Limb (tissue), 2 donors: Measurements from ENCODE around the gene TMEM114.
"Not testable (repeated sequence)": the region's sequence is repeated elsewhere in the genome, so short reads cannot be mapped to it uniquely, and the experiment has no call there.

Source experiments
- DNase-seq, 2 donors: peaks; one replicate each; pipeline ENCODE4 v3.0.0-alpha.2; 2016; ENCODE audit errors: extremely low spot score in 2 of 2

The TMEM114 gene

DNA sequence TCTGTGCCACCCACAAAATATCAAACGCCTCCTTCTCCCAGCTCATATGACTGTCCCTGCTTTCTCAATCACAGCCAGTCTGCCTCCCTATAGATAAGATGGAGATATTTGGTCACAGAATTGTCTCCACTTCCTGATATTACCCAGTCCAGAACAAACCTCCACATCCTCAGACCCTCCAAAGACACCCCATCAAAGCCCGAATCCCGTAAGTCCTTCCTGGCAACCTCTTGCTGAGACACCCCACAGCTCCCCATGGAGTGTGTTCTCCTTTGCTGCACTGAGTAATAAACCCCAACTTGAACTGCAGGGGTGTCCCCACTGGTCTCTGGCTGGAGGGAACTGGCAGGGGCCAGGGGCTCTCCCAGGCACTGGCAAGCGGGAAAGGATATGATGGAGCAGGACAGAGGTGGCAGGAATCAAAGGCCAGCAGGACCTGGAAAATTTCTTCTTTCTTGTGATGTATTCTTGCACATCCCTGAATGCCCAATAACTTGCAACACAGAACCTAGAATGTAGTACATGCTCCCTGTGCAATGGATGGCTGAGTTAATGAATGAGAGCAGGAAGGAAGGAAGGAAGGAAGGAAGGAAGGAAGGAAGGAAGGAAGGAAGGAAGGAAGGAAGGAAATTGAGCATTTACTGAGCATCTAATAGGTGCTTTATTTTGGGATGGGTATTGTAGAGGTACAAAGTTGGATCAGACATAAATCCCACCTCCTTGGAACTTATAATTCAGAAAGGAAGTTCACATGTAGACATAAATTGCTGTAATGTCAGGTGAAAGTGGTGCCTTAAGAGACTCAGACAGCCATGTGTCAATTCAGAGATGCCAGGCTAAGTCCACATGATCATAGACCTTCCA, 13.9 kb downstream of the TMEM114 start:
- no peak for DNase-seq

DNA sequence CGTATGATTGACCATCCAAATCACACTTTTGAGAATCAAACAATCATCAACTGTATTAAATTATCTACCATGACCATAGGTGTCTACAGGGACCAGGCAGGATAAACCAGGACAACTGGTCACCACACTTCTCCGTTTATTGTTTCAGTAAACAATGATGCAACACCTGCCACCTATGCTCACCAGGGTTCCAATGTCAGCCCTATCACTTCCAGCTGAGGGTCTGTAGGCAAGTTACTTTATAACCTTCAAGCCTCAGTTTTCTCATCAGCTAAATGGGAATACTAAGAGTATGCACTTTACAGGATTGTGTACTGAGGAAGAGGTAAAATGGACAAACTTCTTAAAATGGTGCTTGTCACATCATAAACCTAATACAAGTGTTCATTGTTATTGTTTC, 14.9 kb downstream of the TMEM114 start:
- no peak for DNase-seq

DNA sequence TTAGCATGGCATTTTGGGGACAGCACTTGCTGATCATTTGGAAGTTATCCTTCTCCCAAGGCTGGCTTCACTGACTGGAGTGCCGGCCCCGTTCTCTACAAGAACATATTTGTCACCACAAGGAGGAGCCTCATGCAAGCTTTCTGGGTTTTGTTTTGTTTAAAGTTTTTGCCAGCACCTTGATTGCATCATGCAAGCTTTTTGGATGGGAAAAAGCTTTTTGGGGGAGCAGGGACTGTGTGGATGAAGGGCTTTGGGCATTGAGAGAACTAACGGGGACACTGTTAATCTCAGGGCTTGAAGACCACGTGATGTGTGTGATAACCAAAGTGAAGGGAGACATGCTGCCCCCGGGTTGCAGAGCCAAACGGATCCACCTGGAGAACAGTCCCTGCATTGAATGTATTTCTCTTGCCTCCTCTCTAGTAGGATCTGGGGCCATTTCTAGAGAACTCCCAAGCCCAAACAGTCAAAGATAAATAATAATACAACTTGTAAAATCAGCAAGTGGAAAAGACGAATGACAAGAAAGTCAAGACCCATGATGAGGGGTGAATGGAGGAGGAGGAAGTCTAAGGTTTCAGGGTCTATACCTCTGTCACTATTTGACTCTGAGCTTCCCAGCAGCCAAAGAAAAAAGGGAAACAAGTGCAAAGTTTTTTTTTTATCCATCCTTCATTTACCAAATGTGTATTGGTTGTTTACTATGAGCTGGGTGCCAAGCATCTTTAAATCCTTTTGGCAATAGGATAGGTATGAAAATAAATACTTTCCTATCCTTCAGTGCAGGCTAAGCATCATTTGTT, 17.2 kb downstream of the TMEM114 start:
- peak in 1 of 2 donors; percentile 19 for DNase-seq

DNA sequence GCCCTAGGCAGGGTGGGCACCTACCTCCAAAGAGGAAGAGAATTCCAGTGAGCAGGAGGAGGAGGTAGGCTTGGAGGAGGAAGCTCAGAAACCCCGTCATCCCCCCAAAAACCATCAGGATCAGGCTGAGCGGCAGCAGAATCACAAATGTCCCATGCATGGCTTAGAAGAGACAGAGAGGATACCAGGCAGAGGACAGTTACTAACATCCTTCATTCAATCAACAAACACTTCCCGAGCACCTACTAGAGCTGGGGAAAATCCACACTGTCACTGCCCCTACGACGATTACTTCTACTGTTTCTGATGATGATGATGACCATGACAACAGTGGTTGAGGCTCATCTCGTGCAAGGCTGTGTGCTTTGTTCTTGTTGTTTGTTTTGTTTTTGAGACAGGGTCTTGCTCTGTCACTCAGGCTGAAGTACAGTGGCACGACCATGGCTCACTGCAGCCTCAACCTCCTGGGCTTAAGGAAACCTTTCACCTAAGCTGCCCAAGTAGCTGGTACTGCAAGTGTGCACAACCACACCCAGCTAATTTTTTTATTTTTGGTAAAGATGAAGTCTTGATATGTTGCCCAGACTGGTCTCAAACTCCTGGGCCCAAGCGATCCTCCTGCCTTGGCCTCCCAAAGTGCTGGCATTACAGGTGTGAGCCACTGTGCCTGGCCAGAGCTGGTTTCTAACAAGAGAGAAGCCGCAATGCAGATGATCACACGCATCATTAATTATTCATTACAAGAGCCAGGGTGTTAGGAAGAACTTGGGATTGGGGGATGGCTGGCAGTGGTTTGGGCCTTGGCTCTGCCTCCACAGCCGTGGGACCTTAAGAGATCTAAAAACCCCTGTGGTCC, 18.0 kb downstream of the TMEM114 start:
- no peak for DNase-seq

DNA sequence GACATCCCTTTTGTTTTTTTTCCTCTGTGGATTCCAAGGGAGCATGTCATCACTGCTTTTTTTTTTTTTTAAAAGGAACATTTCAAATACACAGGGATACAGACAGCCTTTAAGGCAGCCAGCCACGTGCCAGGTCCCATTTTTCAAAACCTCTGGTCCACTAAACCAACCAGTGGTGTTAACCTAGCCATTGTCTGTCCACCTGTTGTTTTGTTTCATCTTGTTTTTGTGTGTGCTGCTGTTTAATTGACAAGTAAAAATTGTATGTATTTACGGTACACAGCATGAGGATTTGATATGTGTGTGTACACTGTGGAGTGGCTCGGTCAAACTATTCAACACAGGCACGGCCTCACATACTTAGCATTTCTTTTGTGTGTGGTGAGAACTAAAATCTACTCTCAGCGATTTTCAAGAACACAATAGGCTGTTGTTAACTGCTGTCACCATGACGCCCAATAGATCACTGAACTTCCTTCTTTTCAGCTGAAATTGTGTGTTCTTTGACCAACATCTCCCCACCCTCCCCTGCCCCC, 19.2 kb downstream of the TMEM114 start:
- no peak for DNase-seq

DNA sequence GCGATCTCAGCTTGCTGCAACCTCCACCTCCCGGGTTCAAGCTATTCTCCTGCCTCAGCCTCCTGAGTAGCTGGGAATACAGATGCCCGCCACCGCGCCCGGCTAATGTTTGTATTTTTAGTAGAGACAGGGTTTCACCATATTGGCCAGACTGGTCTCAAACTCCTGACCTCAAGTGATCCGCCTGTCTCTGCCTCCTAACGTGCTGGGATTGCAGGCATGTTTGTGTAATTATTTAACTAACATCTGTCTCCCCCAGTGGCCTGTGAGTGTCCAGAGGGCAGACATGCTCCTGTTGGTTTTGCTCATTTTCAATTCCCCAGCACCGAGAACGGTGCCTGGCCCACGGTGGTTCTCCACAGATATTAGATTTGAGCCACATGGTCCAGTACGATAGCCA, 19.9 kb downstream of the TMEM114 start:
- DNase-seq: not testable (repeated sequence)

- DNase-seq: no peak
These were observed 20.5 kb downstream of the TMEM114 start for GRCh38 chr16:8569650-8570346.

DNA sequence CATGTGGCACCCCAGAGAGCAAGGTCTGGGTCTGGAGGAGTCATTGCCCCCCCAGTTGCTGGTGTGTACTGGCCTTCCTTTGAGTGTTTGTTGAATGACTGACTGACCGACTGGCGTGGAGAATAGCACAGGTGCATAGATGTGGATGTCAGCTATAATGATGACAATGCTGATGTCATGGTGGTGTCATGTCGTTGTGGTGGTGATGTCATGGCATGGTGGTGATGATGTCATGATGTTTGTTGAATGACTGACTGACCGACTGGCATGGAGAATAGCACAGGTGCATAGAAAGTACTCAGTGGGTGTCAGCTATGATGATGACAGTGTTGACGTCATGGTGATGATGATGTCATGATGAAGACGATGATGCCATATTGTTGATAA, 22.1 kb downstream of the TMEM114 start:
- DNase-seq: no peak

GRCh38 chr16:8567355-8568230, 22.7 kb downstream of the TMEM114 start:
- DNase-seq: peak; percentile 83 to 90

DNA sequence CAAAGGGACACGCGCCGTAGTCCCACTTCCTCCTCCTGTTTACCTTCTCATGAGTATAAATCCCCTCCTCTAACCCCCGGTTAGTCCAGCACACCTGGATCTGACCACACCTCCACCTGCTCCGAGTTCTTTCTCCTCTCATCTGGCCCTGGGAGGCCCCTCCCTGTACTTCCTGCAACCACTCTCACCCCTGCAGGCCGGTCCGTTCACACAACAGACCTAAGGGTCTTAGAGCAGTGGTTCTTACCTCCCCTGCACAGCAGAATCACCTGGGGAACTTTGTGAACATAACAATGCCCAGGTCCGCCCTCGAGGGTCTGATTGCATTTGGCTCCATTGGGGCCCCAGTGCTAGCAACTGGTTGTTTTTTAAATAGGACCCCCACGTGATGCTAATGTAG, 24.8 kb downstream of the TMEM114 start:
- DNase-seq: no peak

DNA sequence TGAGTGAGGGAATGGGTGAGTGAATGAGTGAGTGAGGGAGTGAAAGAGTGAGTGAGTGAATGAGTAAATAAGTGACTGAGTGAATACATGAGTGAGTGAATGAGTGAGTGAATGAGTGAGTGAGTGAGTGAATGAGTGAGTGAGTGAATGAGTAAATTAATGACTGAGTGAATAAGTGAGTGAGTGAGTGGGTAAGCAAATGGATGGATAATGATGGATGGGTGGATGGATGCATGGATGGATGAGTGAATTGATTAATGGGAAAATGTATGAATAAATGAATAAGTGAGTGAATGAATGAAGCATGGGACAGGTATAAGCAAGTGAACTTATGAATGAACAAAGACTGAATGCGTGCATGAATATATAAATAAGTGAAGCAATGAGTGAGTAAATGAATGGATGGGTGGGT, 25.4 kb downstream of the TMEM114 start:
- DNase-seq: no peak

GRCh38 chr16:8563944-8564540, 26.3 kb downstream of the TMEM114 start:
- DNase-seq: not testable (repeated sequence)

- DNase-seq: no peak
These were observed 28.8 kb downstream of the TMEM114 start for GRCh38 chr16:8561496-8561895.

GRCh38 chr16:8555400-8555799, 34.9 kb downstream of the TMEM114 start:
- no peak for DNase-seq

GRCh38 chr16:8554881-8555280, 35.4 kb downstream of the TMEM114 start:
- DNase-seq: no peak

GRCh38 chr16:8554022-8554421, 36.3 kb downstream of the TMEM114 start:
- no peak for DNase-seq

DNA sequence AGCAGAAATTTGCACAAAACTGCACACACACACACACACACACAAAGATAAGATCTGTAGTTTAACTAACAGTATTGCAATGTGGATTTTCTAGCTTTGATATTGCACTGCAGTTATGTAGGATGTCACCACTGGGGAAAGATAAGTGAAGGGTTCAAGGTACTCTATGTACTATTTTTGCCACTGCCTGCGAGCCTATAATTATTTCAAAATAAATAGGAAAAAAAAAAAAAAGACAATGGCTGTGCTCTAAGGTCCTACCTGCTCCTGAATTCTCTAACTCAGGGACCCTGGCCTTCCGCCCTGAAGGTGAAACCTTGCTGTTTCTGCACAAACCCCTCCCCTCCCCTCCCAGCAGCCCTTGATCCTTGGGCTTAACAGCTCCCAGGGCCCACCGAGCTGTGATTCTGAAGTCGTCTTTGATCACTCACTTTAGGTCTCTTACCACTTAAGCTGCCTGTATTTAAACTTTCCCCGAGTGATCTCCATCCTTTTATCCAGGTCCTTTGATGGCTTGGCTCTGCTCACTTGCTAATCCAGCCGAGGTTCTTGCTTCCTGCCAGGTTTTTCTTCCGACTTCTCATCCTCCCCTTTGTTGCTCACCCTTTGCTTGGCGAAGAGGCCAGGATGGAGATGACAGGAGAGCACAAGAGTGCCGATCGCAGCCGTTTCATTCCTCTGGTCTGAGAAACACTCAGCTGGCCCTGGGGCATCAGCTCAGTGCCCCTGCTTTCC, 37.7 kb downstream of the TMEM114 start:
- DNase-seq: no peak
